IMR-90 (cell line): ENCODE data around the gene LRP1B. TPM values are rescaled to one million over a fixed set of nuclear protein-coding genes. Genes with fewer than 3 reads are reported as not detected.

Experiments
- ATAC-seq: fragments of 200-7000 bp; cut with Tn5 transposase; 2 replicates; pipeline ENCODE4 v1.9.1; 2020; ENCODE audit warnings: low read depth, mild to moderate bottlenecking, moderate library complexity
- BruUV-seq: library from RNA; stranded (reverse); fragments of 400-500 nt; replicated peaks from 2 replicates; lab custom pipeline; 2021; lab: Mats Ljungman, UMichigan
- CTCF ChIA-PET: fragments of 300-600 bp; formaldehyde crosslinking; extraction: SDS; loops from one replicate; lab custom pipeline; 2021; ENCODE audit warnings: antibody characterized with exemption; lab: Yijun Ruan, JAX
- POLR2A ChIA-PET: fragments of 300-600 bp; sonication (Branson Sonifier 250); formaldehyde crosslinking; loops from one replicate; lab custom pipeline; 2022; ENCODE audit warnings: antibody characterized with exemption; ENCODE audit not compliant: unreplicated experiment; lab: Charles Lee
- DNase-seq: peaks from one replicate; pipeline ENCODE4 v3.0.0; 2013
- H2AFZ ChIP-seq: replicated peaks from 2 replicates; pipeline ENCODE3; 2013; ENCODE audit warnings: low read length, mild to moderate bottlenecking; ENCODE audit not compliant: poor library complexity
- H2AK5ac ChIP-seq: 2 replicates; pipeline ENCODE4 v1.6.1; 2013; ENCODE audit warnings: low read depth, low read length, inconsistent platforms
- H2AK9ac ChIP-seq: replicated peaks from 2 replicates; pipeline ENCODE3; 2013; ENCODE audit warnings: mild to moderate bottlenecking, low read depth, low read length, moderate library complexity; ENCODE audit not compliant: poor library complexity
- H2BK120ac ChIP-seq: 2 replicates; pipeline ENCODE4 v1.6.1; 2013; ENCODE audit warnings: low read depth, low read length, inconsistent platforms
- H2BK15ac ChIP-seq: 3 replicates; pipeline ENCODE4 v1.6.1; 2013; ENCODE audit warnings: low read depth, low read length, inconsistent platforms
- H2BK20ac ChIP-seq: 2 replicates; pipeline ENCODE4 v1.6.1; 2013; ENCODE audit warnings: low read depth, mild to moderate bottlenecking, inconsistent platforms, low read length, moderate library complexity
- H2BK5ac ChIP-seq: 2 replicates; pipeline ENCODE4 v1.6.1; 2013; ENCODE audit warnings: mild to moderate bottlenecking, low read depth, low read length, inconsistent platforms; ENCODE audit not compliant: poor library complexity, severe bottlenecking
- H3K14ac ChIP-seq: replicated peaks from 2 replicates; pipeline ENCODE4 v1.6.1; 2013; ENCODE audit warnings: low read depth, low read length, inconsistent platforms
- H3K18ac ChIP-seq: 2 replicates; pipeline ENCODE4 v1.6.1; 2013; ENCODE audit warnings: low read depth, low read length, control low read depth
- H3K23ac ChIP-seq: 2 replicates; pipeline ENCODE4 v1.6.1; 2013; ENCODE audit warnings: low read depth, low read length, inconsistent platforms
- H3K27ac ChIP-seq: 2 replicates; pipeline ENCODE4 v1.5.1; 2013; ENCODE audit warnings: mild to moderate bottlenecking, control low read depth, low read length; ENCODE audit not compliant: insufficient read depth
- H3K27me3 ChIP-seq: 2 replicates; pipeline ENCODE4 v1.6.1; 2013; ENCODE audit warnings: low read length; ENCODE audit not compliant: control insufficient read depth, insufficient read depth
- H3K36me3 ChIP-seq: 2 replicates; pipeline ENCODE4 v1.6.1; 2013; ENCODE audit warnings: low read length, mixed read lengths; ENCODE audit not compliant: control insufficient read depth, insufficient read depth
- H3K4ac ChIP-seq: 2 replicates; pipeline ENCODE4 v1.6.1; 2013; ENCODE audit warnings: low read depth, low read length, inconsistent platforms
- H3K4me1 ChIP-seq: 2 replicates; pipeline ENCODE4 v1.6.1; 2013; ENCODE audit warnings: low read length, mixed read lengths; ENCODE audit not compliant: control insufficient read depth, insufficient read depth
- H3K4me2 ChIP-seq: 2 replicates; pipeline ENCODE4 v1.6.1; 2013; ENCODE audit warnings: low read depth, mild to moderate bottlenecking, control low read depth, low read length, moderate library complexity
- H3K4me3 ChIP-seq: 2 replicates; pipeline ENCODE4 v1.5.1; 2013; ENCODE audit warnings: low read depth, mild to moderate bottlenecking, control low read depth, low read length, moderate library complexity; ENCODE audit not compliant: insufficient read depth
- H3K56ac ChIP-seq: 2 replicates; pipeline ENCODE4 v1.6.1; 2013; ENCODE audit warnings: low read length, inconsistent platforms; ENCODE audit not compliant: insufficient read depth; ENCODE audit errors: extremely low read depth
- H3K79me1 ChIP-seq, 2 experiments: 2 replicates each; pipeline ENCODE4 v1.6.1; 2013; ENCODE audit warnings: low read length in 2 of 2, inconsistent platforms in 1 of 2, low read depth in 1 of 2
- H3K9ac ChIP-seq: 2 replicates; pipeline ENCODE4 v1.6.1; 2013; ENCODE audit warnings: low read depth, low read length, control low read depth
- H3K9me1 ChIP-seq: 2 replicates; pipeline ENCODE4 v1.6.1; 2013; ENCODE audit warnings: low read length, inconsistent platforms; ENCODE audit not compliant: insufficient read depth
- H3K9me3 ChIP-seq: 2 replicates; pipeline ENCODE4 v1.6.1; 2013; ENCODE audit warnings: low read length; ENCODE audit not compliant: control insufficient read depth, insufficient read depth
- H4K20me1 ChIP-seq: 2 replicates; pipeline ENCODE4 v1.6.1; 2013; ENCODE audit warnings: low read length, inconsistent platforms; ENCODE audit not compliant: insufficient read depth
- H4K5ac ChIP-seq: 2 replicates; pipeline ENCODE4 v1.6.1; 2013; ENCODE audit warnings: mild to moderate bottlenecking, low read depth, low read length, control low read depth
- H4K8ac ChIP-seq, 2 experiments: 2 replicates each; pipeline ENCODE4 v1.6.1; 2013; ENCODE audit warnings: low read depth in 2 of 2, low read length in 2 of 2, control low read depth in 1 of 2, inconsistent platforms in 1 of 2
- H4K91ac ChIP-seq: 2 replicates; pipeline ENCODE4 v1.6.1; 2013; ENCODE audit warnings: low read depth, low read length, inconsistent platforms; ENCODE audit not compliant: insufficient read depth
- CTCF ChIP-seq: conservative IDR thresholded peaks from 2 replicates; pipeline ENCODE4 v1.5.1; 2012; ENCODE audit warnings: mild to moderate bottlenecking, low read depth, low read length, improper control_type of control experiment
- FOS ChIP-seq: fragments of 150-350 bp; IDR thresholded peaks from 2 replicates; pipeline ENCODE4 v1.6.1; 2016; ENCODE audit warnings: low read depth, low read length
- WGBS, 2 experiments: methylation state at CpG; one replicate each; pipeline versions ENCODE4 v1.1.5 to v1.1.7; 2013; ENCODE audit warnings: missing lambda C conversion rate in 2 of 2; ENCODE audit not compliant: insufficient read length in 1 of 2; ENCODE audit errors: extremely low coverage in 2 of 2; 5-methylcytosine and 5-hydroxymethylcytosine counted together
- dilution Hi-C: fragments of 300-500 bp; cut with HindIII; formaldehyde crosslinking; loops from one replicate; pipeline ENCODE4 v1.14.3; 2018; ENCODE audit warnings: low sequenced_read_pairs; ENCODE audit not compliant: unreplicated experiment
- in situ Hi-C: fragments of 300-500 bp; cut with MboI; formaldehyde crosslinking; loops from 3 replicates; pipeline ENCODE4 v1.14.3; 2019; ENCODE audit warnings: low sequenced_read_pairs, inconsistent platforms, mixed read lengths
- intact Hi-C: fragments of 100-400 bp; cut with micrococcal nuclease; formaldehyde crosslinking; loops from 2 replicates; pipeline ENCODE4 v1.10.0; 2022
- polyA plus RNA-seq, 3 experiments: library from polyadenylated mRNA; depleted of rRNA; stranded (reverse); fragments of >200 nt; gene quantifications; 2 replicates each; pipeline ENCODE4 v1.2.3, GENCODE V29; 2012; ENCODE audit warnings: low replicate concordance in 1 of 3
- total RNA-seq: library from RNA; depleted of rRNA; stranded (reverse); fragments of >200 nt; gene quantifications from 2 replicates; pipeline ENCODE4 v1.2.3, GENCODE V29; 2012

LRP1B gene
- total and polyA plus RNA-seq, 2 of the 4 experiments (the other 2 are of a cell fraction): under 0.01 to 0.02 TPM

DNA sequence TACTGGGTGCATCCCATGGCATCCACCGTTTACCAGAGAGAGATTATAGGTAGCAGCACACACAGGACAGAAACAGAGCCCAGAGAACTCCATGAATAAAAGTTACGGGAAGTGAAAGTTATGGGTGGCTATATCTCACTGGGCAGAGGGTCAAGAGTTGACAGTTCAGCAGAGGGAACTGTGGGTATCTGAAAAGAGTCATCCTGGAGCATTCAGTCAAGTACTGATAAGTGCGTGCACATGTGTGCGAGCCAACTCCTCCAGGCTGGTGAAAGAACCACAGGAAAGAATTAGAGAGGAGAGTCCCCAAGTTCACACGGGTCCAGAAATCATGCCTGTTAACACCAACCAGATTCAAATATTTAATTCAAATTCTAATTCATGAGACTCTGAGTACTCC, 1588.2 kb downstream of the LRP1B start:
- in situ Hi-C loops (no loop called here), dilution Hi-C loops (no loop called here), intact Hi-C loops (no loop called here)
- Histone ChIP-seq H2AK5ac (no peak overlapping the region), H3K27ac (no peak overlapping the region), H3K4me3 (no peak overlapping the region), H4K8ac (no peak overlapping the region), H3K9me3 (no peaks in the 10 kb centered on the region), H3K36me3 (no peaks in the 10 kb centered on the region), H4K91ac (no peak overlapping the region), H2AK9ac (no peak overlapping the region), H3K23ac (no peak overlapping the region), H3K18ac (no peak overlapping the region), H2BK15ac (no peak overlapping the region), H4K20me1 (no peaks in the 10 kb centered on the region), H3K4me1 (no peaks in the 10 kb centered on the region), H3K4ac (no peak overlapping the region), H3K9me1 (no peaks in the 10 kb centered on the region), H3K4me2 (no peak overlapping the region), H2AFZ (no peak overlapping the region), H2BK5ac (no peak overlapping the region), H3K27me3 (no peaks in the 10 kb centered on the region), H3K56ac (no peak overlapping the region), H2BK20ac (no peak overlapping the region), H4K5ac (no peak overlapping the region), H3K14ac (no peak overlapping the region), H3K9ac (no peak overlapping the region), H2BK120ac (no peak overlapping the region), H3K79me1 (no peaks in the 10 kb centered on the region)
- ATAC-seq: no peak
- no TSS peak for BruUV-seq
- TF ChIP-seq FOS (no peak), CTCF (no peak)
- no CpG with 5 or more reads among the region's 5 CpGs for WGBS, 2 experiments
- ChIA-PET CTCF (no interaction called here), POLR2A (no interaction called here)
- DNase-seq: no peak
